GM19193 (cell line): ENCODE measurements around the gene SVIL.

Experiments used
- POLR2A ChIP-seq: IDR thresholded peaks from 4 replicates; pipeline ENCODE4 v1.6.1; 2011; ENCODE audit not compliant: insufficient read depth, insufficient read length; ENCODE audit errors: extremely low read depth

The SVIL gene

GRCh38 chr10:29634764-29635625 is at the start of gene SVIL:
Gene SVIL (minus strand): TSS chr10:29634971. CDS start chr10:29555058, 79,913 bp downstream.
- no peak for TF ChIP-seq POLR2A

GRCh38 chr10:29681676-29682448 is 47.1 kb upstream of the SVIL start:
- TF ChIP-seq POLR2A, result no peak

- no peak for TF ChIP-seq POLR2A
Measured at GRCh38 chr10:29680091-29680490, 45.3 kb upstream of the SVIL start.

DNA sequence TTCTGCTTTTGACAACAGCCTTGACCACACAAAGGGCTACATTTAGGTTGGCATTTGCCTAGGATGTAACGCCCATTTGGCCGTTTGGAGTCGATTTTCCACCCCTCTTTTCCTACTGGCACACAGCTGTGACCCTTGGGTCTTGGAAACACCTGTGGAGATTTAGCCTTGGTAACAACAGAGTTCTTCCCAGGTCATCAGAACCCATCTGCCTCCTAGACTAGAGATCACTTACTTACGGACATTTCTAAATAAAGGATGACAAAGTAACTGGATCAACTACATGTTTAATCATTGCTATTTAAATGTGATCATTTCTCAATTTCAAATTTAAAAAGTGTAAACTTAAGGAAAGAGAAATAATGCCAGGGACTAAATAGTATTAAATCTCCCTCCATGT is 42.0 kb upstream of the SVIL start:
- no peak for TF ChIP-seq POLR2A

- TF ChIP-seq POLR2A, result no peak
Measured at GRCh38 chr10:29675984-29676383, 41.2 kb upstream of the SVIL start.

GRCh38 chr10:29671968-29672367 is 37.2 kb upstream of the SVIL start:
- no peak for TF ChIP-seq POLR2A

- TF ChIP-seq POLR2A, result no peak
Measured at GRCh38 chr10:29671228-29671780, 36.5 kb upstream of the SVIL start.

- no peak for TF ChIP-seq POLR2A
Measured at GRCh38 chr10:29670761-29671160, 36.0 kb upstream of the SVIL start.

GRCh38 chr10:29669149-29669548 is 34.4 kb upstream of the SVIL start:
- no peak for TF ChIP-seq POLR2A

GRCh38 chr10:29668628-29669027 is 33.9 kb upstream of the SVIL start:
- TF ChIP-seq POLR2A, result no peak

DNA sequence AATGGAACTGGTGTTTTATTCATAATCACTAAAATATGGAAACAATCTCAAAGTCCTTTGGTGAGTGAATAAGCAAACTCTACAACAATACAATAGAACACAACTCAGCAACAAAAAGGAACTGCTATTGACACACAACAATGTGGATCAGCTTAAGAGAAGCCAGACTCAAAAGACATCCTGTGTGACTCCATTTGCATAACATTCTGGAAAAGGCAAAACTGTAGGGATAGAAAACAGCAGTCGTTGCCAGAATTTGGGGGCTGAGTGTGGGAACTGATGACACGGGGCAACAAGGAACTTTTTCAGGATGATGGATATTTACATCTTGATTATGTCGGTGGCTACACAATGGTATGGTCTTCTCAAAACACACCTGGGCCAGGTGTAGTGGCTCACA is 32.4 kb upstream of the SVIL start:
- no peak for TF ChIP-seq POLR2A

GRCh38 chr10:29666201-29666600 is 31.4 kb upstream of the SVIL start:
- TF ChIP-seq POLR2A, result no peak

- no peak for TF ChIP-seq POLR2A
Measured at GRCh38 chr10:29663718-29664117, 28.9 kb upstream of the SVIL start.

GRCh38 chr10:29658984-29659965 is 24.5 kb upstream of the SVIL start:
- TF ChIP-seq POLR2A, result no peak
